Natural killer cell (primary cell): ENCODE results near the gene OIP5. TPM values are rescaled to one million over a fixed set of nuclear protein-coding genes. Genes with fewer than 3 reads are reported as not detected.

Experiments
- ATAC-seq, 3 donors: fragments of 150-1000 bp in 2 of 3; fragments of 200-7000 bp in 1 of 3; cut with Tn5 transposase; 1 replicate in 1 of 3; 2 replicates in 2 of 3; pipeline ENCODE4 v1.10.0; 2021; ENCODE audit warnings: mild to moderate bottlenecking in 2 of 3, moderate library complexity in 2 of 3
- DNase-seq, 2 donors: peaks; one replicate each; pipeline versions ENCODE4 v3.0.0 to v3.0.0-alpha.2; 2013 to 2021; ENCODE audit warnings: mixed read lengths in 1 of 2
- H3K27ac ChIP-seq: one replicate; pipeline ENCODE4 v1.5.1; 2013; ENCODE audit warnings: mild to moderate bottlenecking, low read length
- H3K27me3 ChIP-seq: one replicate; pipeline ENCODE4 v1.6.1; 2013; ENCODE audit warnings: low read length; ENCODE audit not compliant: control insufficient read depth, insufficient read depth
- H3K36me3 ChIP-seq: one replicate; pipeline ENCODE4 v1.6.1; 2013; ENCODE audit warnings: low read length; ENCODE audit not compliant: control insufficient read depth, insufficient read depth
- H3K4me1 ChIP-seq: one replicate; pipeline ENCODE4 v1.6.1; 2013; ENCODE audit warnings: low read length; ENCODE audit not compliant: control insufficient read depth, insufficient read depth
- H3K4me3 ChIP-seq: one replicate; pipeline ENCODE4 v1.5.1; 2013; ENCODE audit warnings: low read length
- H3K9me3 ChIP-seq: one replicate; pipeline ENCODE4 v1.6.1; 2013; ENCODE audit warnings: low read length; ENCODE audit not compliant: control insufficient read depth, insufficient read depth
- H3K27ac Mint-ChIP-seq, 2 donors: one replicate each; pipeline ENCODE4 v1.8.0; 2022; ENCODE audit warnings: mild to moderate bottlenecking in 2 of 2, mixed read lengths in 2 of 2, moderate library complexity in 1 of 2
- H3K27me3 Mint-ChIP-seq, 2 donors: one replicate each; pipeline ENCODE4 v1.8.0; 2022; ENCODE audit warnings: low read depth in 2 of 2, mixed read lengths in 2 of 2
- H3K36me3 Mint-ChIP-seq: one replicate; pipeline ENCODE4 v1.8.0; 2022; ENCODE audit warnings: mixed read lengths
- H3K4me1 Mint-ChIP-seq, 2 donors: one replicate each; pipeline ENCODE4 v1.8.0; 2022; ENCODE audit warnings: mixed read lengths in 2 of 2
- H3K4me3 Mint-ChIP-seq: one replicate; pipeline ENCODE4 v1.8.0; 2022; ENCODE audit warnings: mild to moderate bottlenecking, moderate library complexity, mixed read lengths
- H3K9me3 Mint-ChIP-seq, 2 donors: one replicate each; pipeline ENCODE4 v1.8.0; 2022; ENCODE audit warnings: mixed read lengths in 2 of 2
- WGBS: methylation state at CpG from one replicate; pipeline ENCODE4 v1.1.7; 2013; ENCODE audit warnings: missing lambda C conversion rate; ENCODE audit not compliant: insufficient coverage; 5-methylcytosine and 5-hydroxymethylcytosine counted together
- intact Hi-C: fragments of 100-400 bp; cut with micrococcal nuclease; formaldehyde crosslinking; loops from one replicate; pipeline ENCODE4 v1.14.2; 2022
- total RNA-seq, 4 donors: library from RNA; stranded (reverse); fragments of 120-200 nt in 1 of 4; gene quantifications; one replicate each; pipeline versions ENCODE4 v1.2.3 to v1.2.4, GENCODE V29; 2013 to 2022
- TF ChIP-seq, protein P1 (sequence below): fragments of 200-600 bp; IDR thresholded peaks from one replicate; pipeline ENCODE4 v1.8.0; 2022; ENCODE audit warnings: antibody characterized with exemption

Gene OIP5
- total RNA-seq, 3 donors from 2014 or later (not counting 1 experiment from before 2014, with no cell fraction given) = 0.29 to 0.64 TPM; not detected in 1

DNA sequence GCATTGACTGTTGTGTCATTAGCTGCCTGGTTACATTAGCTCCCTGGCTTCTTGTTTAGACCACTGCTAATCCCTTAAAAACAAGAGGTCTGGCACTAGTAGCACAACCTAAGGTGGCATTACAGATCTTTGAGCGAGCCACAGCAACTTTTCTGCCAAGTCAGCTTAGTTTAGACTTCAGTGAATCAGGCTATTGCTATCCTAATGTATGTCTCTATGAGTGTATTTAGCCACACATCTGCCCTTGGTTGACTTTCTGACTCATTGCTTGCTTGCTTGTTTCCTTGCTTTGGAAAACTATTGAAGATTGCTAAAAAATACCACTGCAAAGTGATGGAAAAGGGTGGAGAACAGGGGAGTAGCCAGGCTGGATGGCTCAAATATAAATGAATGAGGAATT lies 51.2 kb downstream of the OIP5 start:
- intact Hi-C loops = loop anchor here (5.0 to 10.0 kb wide), 2 partner anchors 164 to 716 kb away; partner anchors contain the start of genes CCDC32, INO80 and RPUSD2
- Histone ChIP-seq H3K27me3 (no peaks in the 10 kb centered on the region), H3K27ac (no peak overlapping the region), H3K4me1 (peaks cover 16% of the 10 kb centered on the region), H3K9me3 (no peaks in the 10 kb centered on the region), H3K36me3 (peaks cover 11% of the 10 kb centered on the region), H3K4me3 (no peak overlapping the region)
- Mint-ChIP-seq H3K36me3 (no peaks in the 10 kb centered on the region), H3K27me3 (no peaks in the 10 kb centered on the region), H3K4me3 (no peak overlapping the region), H3K27ac (peak overlapping the region in 1 of 2 donors; percentile 29), H3K9me3 (no peaks in the 10 kb centered on the region), H3K4me1 (peaks cover 29 to 30% of the 10 kb centered on the region in 2 donors)
- WGBS = 100% methylated on average over 1 of the region's 1 CpG
- no peak for DNase-seq
- no peak for ATAC-seq
- TF ChIP-seq, protein P1, sequence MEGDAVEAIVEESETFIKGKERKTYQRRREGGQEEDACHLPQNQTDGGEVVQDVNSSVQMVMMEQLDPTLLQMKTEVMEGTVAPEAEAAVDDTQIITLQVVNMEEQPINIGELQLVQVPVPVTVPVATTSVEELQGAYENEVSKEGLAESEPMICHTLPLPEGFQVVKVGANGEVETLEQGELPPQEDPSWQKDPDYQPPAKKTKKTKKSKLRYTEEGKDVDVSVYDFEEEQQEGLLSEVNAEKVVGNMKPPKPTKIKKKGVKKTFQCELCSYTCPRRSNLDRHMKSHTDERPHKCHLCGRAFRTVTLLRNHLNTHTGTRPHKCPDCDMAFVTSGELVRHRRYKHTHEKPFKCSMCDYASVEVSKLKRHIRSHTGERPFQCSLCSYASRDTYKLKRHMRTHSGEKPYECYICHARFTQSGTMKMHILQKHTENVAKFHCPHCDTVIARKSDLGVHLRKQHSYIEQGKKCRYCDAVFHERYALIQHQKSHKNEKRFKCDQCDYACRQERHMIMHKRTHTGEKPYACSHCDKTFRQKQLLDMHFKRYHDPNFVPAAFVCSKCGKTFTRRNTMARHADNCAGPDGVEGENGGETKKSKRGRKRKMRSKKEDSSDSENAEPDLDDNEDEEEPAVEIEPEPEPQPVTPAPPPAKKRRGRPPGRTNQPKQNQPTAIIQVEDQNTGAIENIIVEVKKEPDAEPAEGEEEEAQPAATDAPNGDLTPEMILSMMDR = no peak

DNA sequence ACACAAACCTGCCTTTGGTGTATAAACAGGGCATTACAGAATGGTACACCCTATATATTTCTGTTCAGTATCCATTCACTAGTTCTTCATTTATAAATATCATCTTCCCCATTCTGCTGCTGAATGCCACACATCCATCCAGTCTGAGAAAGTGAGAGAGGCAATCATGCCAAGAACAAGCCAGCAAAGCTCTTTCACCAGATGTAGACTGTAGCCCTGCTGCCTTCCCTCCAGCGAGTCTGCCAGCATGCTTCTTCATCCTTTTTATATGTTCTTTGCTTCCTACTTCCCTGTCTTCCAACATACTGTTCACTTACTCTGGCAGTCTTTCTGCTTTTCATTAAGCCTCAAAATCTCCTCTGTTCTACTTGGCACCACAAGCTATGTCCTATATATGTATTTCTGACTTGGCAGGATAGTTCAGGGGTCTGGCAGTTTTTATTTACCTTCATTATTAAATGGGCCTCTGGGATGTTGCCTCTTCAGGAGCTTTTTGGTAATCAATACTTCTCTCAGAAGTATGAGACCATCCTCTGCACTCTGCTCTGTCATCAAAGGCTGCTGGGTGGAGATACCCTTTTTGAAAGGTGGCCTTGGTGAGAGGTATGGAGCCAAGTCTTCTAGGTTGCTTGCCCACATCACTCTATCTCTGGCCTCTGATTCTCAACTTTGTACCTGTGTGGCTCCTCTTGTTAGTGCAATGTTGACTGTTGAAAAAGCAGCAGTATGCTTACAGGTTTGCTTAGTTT lies 52.7 kb downstream of the OIP5 start:
- intact Hi-C loops = loop anchor here (5.0 to 10.0 kb wide), 2 partner anchors 162 to 715 kb away; partner anchors contain the start of genes CCDC32, INO80 and RPUSD2
- H3K27me3 ChIP-seq = no peaks in the 10 kb centered on the region
- peaks cover 11% of the 10 kb centered on the region for H3K4me1 ChIP-seq
- Mint-ChIP-seq H3K36me3 (no peaks in the 10 kb centered on the region), H3K9me3 (no peaks in the 10 kb centered on the region), H3K27me3 (no peaks in the 10 kb centered on the region), H3K27ac (peak overlapping the region in 1 of 2 donors; percentile 22), H3K4me3 (no peak overlapping the region), H3K4me1 (peaks cover 18 to 19% of the 10 kb centered on the region in 2 donors)
- no peaks in the 10 kb centered on the region for H3K9me3 ChIP-seq
- no peak overlapping the region for H3K4me3 ChIP-seq
- 83% methylated on average over 1 of the region's 1 CpG for WGBS
- DNase-seq = no peak
- no peak for ATAC-seq
- H3K27ac ChIP-seq = no peak overlapping the region
- peaks cover 4% of the 10 kb centered on the region for H3K36me3 ChIP-seq
- TF ChIP-seq, protein P1 = no peak

DNA sequence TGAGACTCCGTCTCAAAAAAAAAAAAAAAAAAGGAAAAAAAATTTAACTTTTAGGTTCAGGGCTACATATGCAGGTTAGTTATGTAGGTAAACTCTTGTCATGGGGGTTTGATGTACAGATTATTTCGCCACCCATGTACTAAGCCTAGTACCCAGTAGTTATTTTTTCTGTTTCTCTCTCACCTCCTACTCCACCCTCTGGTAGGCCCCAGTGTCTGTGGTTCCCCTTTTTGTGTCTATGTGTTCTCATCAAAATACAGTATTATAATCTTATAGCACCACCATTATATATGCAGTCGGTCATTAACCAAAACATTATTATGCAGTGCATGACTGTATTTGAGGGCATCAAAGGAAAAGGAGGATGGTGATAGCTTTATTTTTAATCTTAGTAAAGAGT lies 54.1 kb downstream of the OIP5 start:
- H3K9me3 Mint-ChIP-seq = no peaks in the 10 kb centered on the region
- H3K27me3 ChIP-seq = no peaks in the 10 kb centered on the region
- H3K4me3 Mint-ChIP-seq = no peak overlapping the region
- peaks cover 4% of the 10 kb centered on the region for H3K36me3 ChIP-seq
- TF ChIP-seq, protein P1 = no peak
- peaks cover 6 to 7% of the 10 kb centered on the region in 2 donors for H3K4me1 Mint-ChIP-seq
- no peaks in the 10 kb centered on the region for H3K9me3 ChIP-seq
- no peaks in the 10 kb centered on the region for H3K36me3 Mint-ChIP-seq
- intact Hi-C loops = no loop called here
- peaks cover 5% of the 10 kb centered on the region for H3K4me1 ChIP-seq
- ATAC-seq = no peak
- no peak overlapping the region for H3K27ac ChIP-seq
- no peak overlapping the region for H3K4me3 ChIP-seq
- H3K27me3 Mint-ChIP-seq = no peaks in the 10 kb centered on the region
- DNase-seq = no peak
- WGBS = 94% methylated on average over 2 of the region's 3 CpGs
- no peak overlapping the region for H3K27ac Mint-ChIP-seq
